A549 (cell line): Measurements from ENCODE around the gene PEX5. TPM values are rescaled to one million over a fixed set of nuclear protein-coding genes. Genes with fewer than 3 reads are reported as not detected.
"Not testable (repeated sequence)": the region's sequence is repeated elsewhere in the genome, so short reads cannot be mapped to it uniquely, and the experiment has no call there.

Experiments
- ATAC-seq, 2 experiments: fragments of 200-7000 bp in 1 of 2; fragments of >200 bp in 1 of 2; cut with Nextera tagmentation in 1 of 2; cut with Tn5 transposase in 1 of 2; 3 replicates each; pipeline versions ENCODE4 v1.8.0 to v1.9.1; 2018 to 2020; ENCODE audit warnings: mild to moderate bottlenecking in 1 of 2, moderate library complexity in 1 of 2
- CTCF ChIA-PET: fragments of 300-600 bp; sonication (Branson Sonifier 250); formaldehyde crosslinking; extraction: SDS; loops from one replicate; lab custom pipeline; 2021; ENCODE audit warnings: antibody characterized with exemption, inconsistent platforms; lab: Yijun Ruan, JAX
- POLR2A ChIA-PET: fragments of 350-600 bp; formaldehyde crosslinking; extraction: SDS; loops from one replicate; lab custom pipeline; 2021; ENCODE audit warnings: antibody characterized with exemption, inconsistent platforms; lab: Yijun Ruan, JAX
- DNase-seq, 2 experiments: peaks; one replicate each; pipeline versions ENCODE4 v3.0.0 to v3.0.0-alpha.2; 2011 to 2016; ENCODE audit warnings: low read depth in 1 of 2, low spot score in 1 of 2
- FAIRE-seq: peaks from 2 replicates; lab custom pipeline; 2011; peaks lifted over from hg19 to GRCh38; lab: Jason Lieb, UNC
- H3K27ac ChIP-seq, 2 experiments: fragments of >200 bp; sonication (Bioruptor Twin); formaldehyde crosslinking; 3 replicates each; pipeline ENCODE4 v1.5.1; 2016 to 2017
- H3K4me1 ChIP-seq: fragments of >200 bp; sonication (Bioruptor Twin); formaldehyde crosslinking; 3 replicates; pipeline ENCODE4 v1.6.1; 2016
- H3K4me2 ChIP-seq: fragments of >200 bp; sonication (Bioruptor Twin); formaldehyde crosslinking; 3 replicates; pipeline ENCODE4 v1.6.1; 2016
- H3K4me3 ChIP-seq: fragments of >200 bp; sonication (Bioruptor Twin); formaldehyde crosslinking; 3 replicates; pipeline ENCODE4 v1.5.1; 2016
- H3K9me3 ChIP-seq: fragments of >200 bp; sonication (Bioruptor Twin); formaldehyde crosslinking; 3 replicates; pipeline ENCODE4 v1.6.1; 2016
- CTCF ChIP-seq: fragments of >200 bp; sonication (Bioruptor Twin); formaldehyde crosslinking; IDR thresholded peaks from 3 replicates; pipeline ENCODE4 v1.5.1; 2016
- EHMT2 ChIP-seq: fragments of 200-600 bp; sonication (generic); IDR thresholded peaks from 2 replicates; pipeline ENCODE4 v1.6.1; 2016; ENCODE audit warnings: antibody characterized with exemption, low read depth, mild to moderate bottlenecking, moderate library complexity
- EP300 ChIP-seq, 2 experiments: fragments of >200 bp; sonication (Bioruptor Twin); formaldehyde crosslinking; IDR thresholded peaks; 2 replicates in 1 of 2; 3 replicates in 1 of 2; pipeline ENCODE4 v1.6.1; 2016 to 2017
- ESRRA ChIP-seq: fragments of 150-350 bp; IDR thresholded peaks from 2 replicates; pipeline ENCODE4 v1.6.1; 2014; ENCODE audit warnings: mild to moderate bottlenecking, low read length, borderline replicate concordance
- GATA3 ChIP-seq: IDR thresholded peaks from 2 replicates; pipeline ENCODE4 v1.6.1; 2012; ENCODE audit warnings: borderline replicate concordance
- HOXB13 ChIP-seq: fragments of 250-450 bp; sonication (Bioruptor Pico); IDR thresholded peaks from 2 replicates; pipeline ENCODE4 v1.5.0; 2020; ENCODE audit warnings: low read depth, mild to moderate bottlenecking, moderate library complexity
- JUN ChIP-seq, 2 experiments: fragments of >200 bp; sonication (Bioruptor Twin); formaldehyde crosslinking; IDR thresholded peaks; 2 replicates in 1 of 2; 3 replicates in 1 of 2; pipeline ENCODE4 v1.6.1; 2016 to 2017
- NR3C1 ChIP-seq: fragments of >200 bp; sonication (Bioruptor Twin); formaldehyde crosslinking; IDR thresholded peaks from 3 replicates; pipeline ENCODE4 v1.6.1; 2017
- RARB ChIP-seq: fragments of 250-450 bp; sonication (Bioruptor Pico); IDR thresholded peaks from 2 replicates; pipeline ENCODE4 v1.8.0; 2021; ENCODE audit warnings: mild to moderate bottlenecking, moderate library complexity
- SREBF2 ChIP-seq: fragments of 450-650 bp; IDR thresholded peaks from 2 replicates; pipeline ENCODE4 v1.6.1; 2014; ENCODE audit warnings: mild to moderate bottlenecking, moderate library complexity
- TFCP2L1 ChIP-seq: fragments of 250-450 bp; sonication (Bioruptor Pico); IDR thresholded peaks from 2 replicates; pipeline ENCODE4 v1.5.0; 2021; ENCODE audit warnings: mild to moderate bottlenecking
- USF2 ChIP-seq: fragments of 450-650 bp; IDR thresholded peaks from 2 replicates; pipeline ENCODE4 v1.6.1; 2014; ENCODE audit warnings: antibody characterized with exemption
- ZNF302 ChIP-seq: fragments of 250-450 bp; sonication (Bioruptor Pico); IDR thresholded peaks from 2 replicates; pipeline ENCODE4 v1.9.0; 2021; ENCODE audit warnings: inconsistent platforms, mild to moderate bottlenecking, moderate library complexity
- WGBS: methylation state at CpG from one replicate; pipeline ENCODE4 v1.1.6; 2017; ENCODE audit errors: missing lambda C conversion rate; 5-methylcytosine and 5-hydroxymethylcytosine counted together
- polyA plus RNA-seq, 4 experiments: library from polyadenylated mRNA; depleted of rRNA in 3 of 4; stranded (reverse); fragments of >200 nt; fragmentation: RNase III in 1 of 4; extraction: RNeasy Plus Mini Kit Qiagen cat#74134 plus additional on column Dnase treatment in 1 of 4; gene quantifications; 2 replicates in 3 of 4; 3 replicates in 1 of 4; pipeline ENCODE4 v1.2.3, GENCODE V29; 2011 to 2017
- TF ChIP-seq, protein P1 (sequence below): IDR thresholded peaks from 2 replicates; pipeline ENCODE4 v1.6.1; 2012
- TF ChIP-seq, protein P2 (sequence below): fragments of 150-350 bp; IDR thresholded peaks from 2 replicates; pipeline ENCODE4 v1.6.1; 2014; ENCODE audit warnings: low read depth, mild to moderate bottlenecking, low read length

PEX5 gene
- polyA plus RNA-seq, 2 of the 4 experiments (the other 2 are of a cell fraction), result 21.5 to 31.5 TPM

- Histone ChIP-seq H3K4me3 (no peak overlapping the region), H3K27ac (no peak overlapping the region), H3K4me2 (no peak overlapping the region), H3K4me1 (no peaks in the 10 kb centered on the region), H3K9me3 (peaks cover 8% of the 10 kb centered on the region; the same call in 2 of the 3 replicates)
- ATAC-seq (no peak), FAIRE-seq (no peak), DNase-seq (no peak)
- 92% methylated on average over 6 of the region's 6 CpGs for WGBS
- CTCF ChIA-PET, result interaction anchor here (1.2 to 6.1 kb wide), 3 partner anchors 10 to 250 kb away, joined by 3 to 29 read pairs (median 21); no protein-coding TSS in a partner anchor
- POLR2A ChIA-PET, result no interaction called here
- TF ChIP-seq, protein P1, sequence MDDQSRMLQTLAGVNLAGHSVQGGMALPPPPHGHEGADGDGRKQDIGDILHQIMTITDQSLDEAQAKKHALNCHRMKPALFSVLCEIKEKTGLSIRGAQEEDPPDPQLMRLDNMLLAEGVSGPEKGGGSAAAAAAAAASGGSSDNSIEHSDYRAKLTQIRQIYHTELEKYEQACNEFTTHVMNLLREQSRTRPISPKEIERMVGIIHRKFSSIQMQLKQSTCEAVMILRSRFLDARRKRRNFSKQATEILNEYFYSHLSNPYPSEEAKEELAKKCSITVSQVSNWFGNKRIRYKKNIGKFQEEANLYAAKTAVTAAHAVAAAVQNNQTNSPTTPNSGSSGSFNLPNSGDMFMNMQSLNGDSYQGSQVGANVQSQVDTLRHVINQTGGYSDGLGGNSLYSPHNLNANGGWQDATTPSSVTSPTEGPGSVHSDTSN, result no peak
- TF ChIP-seq SREBF2 (no peak), EP300 (IDR thresholded peaks at IDR 0.05) (no peak), NR3C1 (no peak), USF2 (no peak), TFCP2L1 (CRISPR knock-in tag) (no peak), GATA3 (no peak), EHMT2 (no peak), JUN (IDR thresholded peaks at IDR 0.05) (no peak), ZNF302 (CRISPR knock-in tag) (no peak), CTCF (no peak), ESRRA (no peak)
- TF ChIP-seq, protein P2, sequence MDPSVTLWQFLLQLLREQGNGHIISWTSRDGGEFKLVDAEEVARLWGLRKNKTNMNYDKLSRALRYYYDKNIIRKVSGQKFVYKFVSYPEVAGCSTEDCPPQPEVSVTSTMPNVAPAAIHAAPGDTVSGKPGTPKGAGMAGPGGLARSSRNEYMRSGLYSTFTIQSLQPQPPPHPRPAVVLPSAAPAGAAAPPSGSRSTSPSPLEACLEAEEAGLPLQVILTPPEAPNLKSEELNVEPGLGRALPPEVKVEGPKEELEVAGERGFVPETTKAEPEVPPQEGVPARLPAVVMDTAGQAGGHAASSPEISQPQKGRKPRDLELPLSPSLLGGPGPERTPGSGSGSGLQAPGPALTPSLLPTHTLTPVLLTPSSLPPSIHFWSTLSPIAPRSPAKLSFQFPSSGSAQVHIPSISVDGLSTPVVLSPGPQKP, result no peak
These were observed 21.2 kb downstream of the PEX5 start for GRCh38 chr12:7210642-7211151.

- Histone ChIP-seq H3K9me3 (peaks cover 8% of the 10 kb centered on the region; the same call in 2 of the 3 replicates), H3K4me3 (no peak overlapping the region), H3K27ac (no peak overlapping the region), H3K4me1 (no peaks in the 10 kb centered on the region), H3K4me2 (no peak overlapping the region)
- DNase-seq (no peak), FAIRE-seq (no peak), ATAC-seq (no peak)
- no peak for TF ChIP-seq HOXB13 (CRISPR knock-in tag)
- TF ChIP-seq EP300 (IDR thresholded peaks at IDR 0.05), result no peak
- no peak for TF ChIP-seq RARB (CRISPR knock-in tag)
- 94% methylated on average over 2 of the region's 2 CpGs for WGBS
- POLR2A ChIA-PET, result interaction anchor here (0.7 kb wide), 1 partner anchor 592 kb away, joined by 10 read pairs; no protein-coding TSS in a partner anchor
- CTCF ChIA-PET, result interaction anchor here (0.9 to 2.2 kb wide), 2 partner anchors 425 to 429 kb away, joined by 3 to 8 read pairs; no protein-coding TSS in a partner anchor
These were observed 23.2 kb downstream of the PEX5 start for GRCh38 chr12:7212678-7213077.

DNA sequence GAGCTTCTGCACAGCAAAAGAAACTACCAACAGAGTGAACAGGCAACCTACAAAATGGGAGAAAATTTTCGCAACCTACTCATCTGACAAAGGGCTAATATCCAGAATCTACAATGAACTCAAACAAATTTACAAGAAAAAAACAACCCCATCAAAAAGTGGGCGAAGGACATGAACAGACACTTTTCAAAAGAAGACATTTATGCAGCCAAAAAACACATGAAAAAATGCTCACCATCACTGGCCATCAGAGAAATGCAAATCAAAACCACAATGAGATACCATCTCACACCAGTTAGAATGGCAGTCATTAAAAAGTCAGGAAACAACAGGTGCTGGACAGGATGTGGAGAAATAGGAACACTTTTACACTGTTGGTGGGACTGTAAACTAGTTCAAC, 24.3 kb downstream of the PEX5 start:
- ATAC-seq, H3K4me2 ChIP-seq, DNase-seq, FAIRE-seq, H3K4me1 ChIP-seq, POLR2A ChIA-PET, H3K9me3 ChIP-seq, H3K27ac ChIP-seq, H3K4me3 ChIP-seq, CTCF ChIA-PET: not testable (repeated sequence)
- 60% methylated on average over 1 of the region's 2 CpGs for WGBS
